NCI-H2029 treated with DMSO at 0.1 percent for 48 hours (cell line): ENCODE data around the gene GABRR1.
"Not testable (repeated sequence)": the region's sequence is repeated elsewhere in the genome, so short reads cannot be mapped to it uniquely, and the experiment has no call there.

Experiments
- DNase-seq: peaks from one replicate; lab custom pipeline; 2025; lab: John Stamatoyannopoulos, UW

The GABRR1 gene

GRCh38 chr6:89217299-89217910 is at the start of gene GABRR1:
Gene GABRR1 (minus strand): TSS chr6:89217358. CDS start chr6:89217322, 36 bp downstream.
- peak; percentile 18 for DNase-seq

GRCh38 chr6:89264296-89264695 is 47.1 kb upstream of the GABRR1 start:
- no peak for DNase-seq

GRCh38 chr6:89260832-89261231 is 43.7 kb upstream of the GABRR1 start:
- no peak for DNase-seq

- DNase-seq = no peak
Measured at GRCh38 chr6:89260310-89260709, 43.2 kb upstream of the GABRR1 start.

GRCh38 chr6:89258912-89259311 is 41.8 kb upstream of the GABRR1 start:
- DNase-seq = no peak

GRCh38 chr6:89257781-89258180 is 40.6 kb upstream of the GABRR1 start:
- DNase-seq = no peak

GRCh38 chr6:89257346-89257745 is 40.2 kb upstream of the GABRR1 start:
- no peak for DNase-seq

- DNase-seq = no peak
Measured at GRCh38 chr6:89255417-89255816, 38.3 kb upstream of the GABRR1 start.

- no peak for DNase-seq
Measured at GRCh38 chr6:89254569-89254968, 37.4 kb upstream of the GABRR1 start.

GRCh38 chr6:89252907-89253306 is 35.7 kb upstream of the GABRR1 start:
- no peak for DNase-seq

- DNase-seq = no peak
Measured at GRCh38 chr6:89251976-89252375, 34.8 kb upstream of the GABRR1 start.

GRCh38 chr6:89251170-89251569 is 34.0 kb upstream of the GABRR1 start:
- DNase-seq = no peak

- DNase-seq = no peak
Measured at GRCh38 chr6:89250239-89250638, 33.1 kb upstream of the GABRR1 start.

- no peak for DNase-seq
Measured at GRCh38 chr6:89244241-89244985, 27.3 kb upstream of the GABRR1 start.

GRCh38 chr6:89243331-89243629 is 26.1 kb upstream of the GABRR1 start:
- DNase-seq = no peak

GRCh38 chr6:89242574-89243330 is 25.6 kb upstream of the GABRR1 start:
- peak; percentile 49 for DNase-seq

GRCh38 chr6:89239338-89239737 is 22.2 kb upstream of the GABRR1 start:
- no peak for DNase-seq

GRCh38 chr6:89237158-89237557 is 20.0 kb upstream of the GABRR1 start:
- DNase-seq = no peak

GRCh38 chr6:89233605-89234004 is 16.4 kb upstream of the GABRR1 start:
- not testable (repeated sequence) for DNase-seq

- no peak for DNase-seq
Measured at GRCh38 chr6:89222712-89223039, 5.5 kb upstream of the GABRR1 start.

- DNase-seq = no peak
Measured at GRCh38 chr6:89221971-89222711, 5.0 kb upstream of the GABRR1 start.

GRCh38 chr6:89221129-89221528 is 4.0 kb upstream of the GABRR1 start:
- no peak for DNase-seq

GRCh38 chr6:89216411-89216810 is 747 bp downstream of the GABRR1 start:
- no peak for DNase-seq
